Measurements from ENCODE around the gene DENND1A. TPM values are rescaled to one million over a fixed set of nuclear protein-coding genes. Genes with fewer than 3 reads are reported as not detected.
"Not testable (repeated sequence)": the region's sequence is repeated elsewhere in the genome, so short reads cannot be mapped to it uniquely, and the experiment has no call there.

DENND1A gene
- total and polyA plus RNA-seq, 2 donors, result 6.7 to 9.2 TPM

DNA sequence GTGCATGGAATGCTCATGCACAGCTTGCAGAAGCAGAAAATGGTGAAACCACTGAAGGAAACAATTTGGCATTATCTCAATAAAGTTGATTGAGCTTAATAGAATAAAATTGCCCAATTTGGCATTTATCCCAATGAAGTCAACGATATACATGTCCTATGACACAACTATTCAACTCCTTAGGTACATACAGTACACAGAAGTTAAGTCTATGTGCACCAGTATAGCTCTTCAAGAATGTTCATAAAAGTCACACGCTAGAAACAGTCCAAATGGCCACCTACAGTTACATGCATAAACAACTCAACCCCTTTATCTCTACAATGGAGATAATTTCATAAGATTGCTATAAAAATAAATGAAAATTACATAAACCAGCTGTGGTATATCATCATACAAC is 184.5 kb downstream of the DENND1A start:
- H3K4me1 ChIP-seq (ENCODE audit: control insufficient read depth in 2 of 2, insufficient read depth in 2 of 2, low read length in 2 of 2), result peaks cover 0 to 11% of the 10 kb centered on the region in 2 donors
- no peaks in the 10 kb centered on the region for H3K9me3 ChIP-seq (ENCODE audit: control insufficient read depth in 2 of 2, insufficient read depth in 1 of 2, low read length in 1 of 2)
- WGBS, result 97% methylated on average over 2 of the region's 2 CpGs
- H3K4me3 ChIP-seq (ENCODE audit: low read length in 2 of 2), result no peak overlapping the region
- no peaks in the 10 kb centered on the region for H3K36me3 ChIP-seq (ENCODE audit: control insufficient read depth in 2 of 2, insufficient read depth in 2 of 2, low read length in 1 of 2)
- no peak for DNase-seq (ENCODE audit: low read depth in 6 of 9, low spot score in 9 of 9)
- H3K27me3 ChIP-seq (ENCODE audit: control insufficient read depth in 2 of 2, insufficient read depth in 1 of 2, low read length in 1 of 2), result no peaks in the 10 kb centered on the region
- H3K27ac ChIP-seq (ENCODE audit: low read depth in 1 of 2, low read length in 1 of 2), result no peak overlapping the region

DNA sequence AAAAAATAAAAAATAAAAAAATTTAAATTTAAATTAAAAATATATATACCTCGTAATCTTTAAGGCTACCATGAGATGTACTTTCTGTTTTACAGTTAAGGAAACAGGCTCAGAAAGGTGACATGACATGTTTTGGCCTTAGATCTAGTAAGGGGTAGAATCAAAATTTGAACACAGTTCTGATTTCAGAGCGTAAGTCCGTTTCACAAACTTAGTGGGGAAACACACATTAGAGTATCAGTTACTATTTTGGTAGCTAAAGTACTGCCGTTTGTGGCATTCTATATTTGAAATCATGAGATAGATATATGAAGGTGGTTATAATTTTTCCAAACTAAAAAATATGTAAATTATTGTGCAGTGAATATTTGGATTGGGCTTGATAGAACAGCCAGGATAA is 186.2 kb downstream of the DENND1A start:
- Histone ChIP-seq H3K4me1 (ENCODE audit: control insufficient read depth in 2 of 2, insufficient read depth in 2 of 2, low read length in 2 of 2) (no peaks in the 10 kb centered on the region), H3K9me3 (ENCODE audit: control insufficient read depth in 2 of 2, insufficient read depth in 1 of 2, low read length in 1 of 2) (no peaks in the 10 kb centered on the region), H3K27ac (ENCODE audit: low read depth in 1 of 2, low read length in 1 of 2) (no peak overlapping the region), H3K36me3 (ENCODE audit: control insufficient read depth in 2 of 2, insufficient read depth in 2 of 2, low read length in 1 of 2) (no peaks in the 10 kb centered on the region), H3K27me3 (ENCODE audit: control insufficient read depth in 2 of 2, insufficient read depth in 1 of 2, low read length in 1 of 2) (no peaks in the 10 kb centered on the region), H3K4me3 (ENCODE audit: low read length in 2 of 2) (no peak overlapping the region)
- 96% methylated on average over 4 of the region's 4 CpGs for WGBS
- no peak for DNase-seq (ENCODE audit: low read depth in 6 of 9, low spot score in 9 of 9)

DNA sequence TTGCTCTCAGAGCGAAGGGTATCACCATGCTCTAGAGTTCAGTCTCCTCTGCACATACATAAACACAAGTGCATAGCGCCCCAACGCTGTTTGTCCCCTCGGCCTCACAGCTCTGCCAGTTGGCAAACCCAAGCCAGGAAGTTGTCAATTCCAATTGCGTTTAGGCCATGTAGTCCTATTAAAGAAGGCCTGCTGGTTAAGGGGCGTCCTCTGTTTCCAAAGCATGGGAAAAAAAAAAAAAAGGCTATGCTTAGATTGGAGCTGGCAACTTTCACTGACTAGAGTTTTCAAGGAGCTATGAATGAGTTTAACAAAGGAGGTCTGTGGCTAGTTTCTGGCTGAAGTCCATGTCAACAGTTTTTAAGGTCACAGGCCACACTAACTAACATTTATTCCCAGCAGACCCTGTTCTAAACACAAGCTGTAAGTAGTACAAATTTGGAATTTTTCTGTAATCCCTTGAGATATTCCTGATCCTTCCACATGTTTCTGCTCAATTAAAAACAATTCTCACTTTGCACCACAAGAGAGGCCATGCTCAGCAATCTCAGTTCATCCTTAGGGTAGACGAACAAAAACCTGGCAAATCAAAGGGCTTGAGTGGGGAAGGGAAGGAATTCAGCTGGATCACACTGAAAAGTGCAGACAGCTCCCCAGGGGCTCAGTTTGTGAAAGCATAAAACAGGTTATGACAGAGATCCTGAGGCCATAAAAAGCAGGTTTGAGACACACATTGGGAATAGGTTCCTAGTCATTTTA is 187.7 kb downstream of the DENND1A start:
- no peak overlapping the region for H3K4me3 ChIP-seq (ENCODE audit: low read length in 2 of 2)
- no peaks in the 10 kb centered on the region for H3K9me3 ChIP-seq (ENCODE audit: control insufficient read depth in 2 of 2, insufficient read depth in 1 of 2, low read length in 1 of 2)
- DNase-seq (ENCODE audit: low read depth in 6 of 9, low spot score in 9 of 9), result no peak
- 96% methylated on average over 7 of the region's 7 CpGs for WGBS
- H3K36me3 ChIP-seq (ENCODE audit: control insufficient read depth in 2 of 2, insufficient read depth in 2 of 2, low read length in 1 of 2), result no peaks in the 10 kb centered on the region
- no peaks in the 10 kb centered on the region for H3K27me3 ChIP-seq (ENCODE audit: control insufficient read depth in 2 of 2, insufficient read depth in 1 of 2, low read length in 1 of 2)
- no peaks in the 10 kb centered on the region for H3K4me1 ChIP-seq (ENCODE audit: control insufficient read depth in 2 of 2, insufficient read depth in 2 of 2, low read length in 2 of 2)
- H3K27ac ChIP-seq (ENCODE audit: low read depth in 1 of 2, low read length in 1 of 2), result no peak overlapping the region

GRCh38 chr9:123741214-123741613 is 188.7 kb downstream of the DENND1A start:
- H3K27me3 ChIP-seq (ENCODE audit: control insufficient read depth in 2 of 2, insufficient read depth in 1 of 2, low read length in 1 of 2), result no peaks in the 10 kb centered on the region
- no peak for DNase-seq (ENCODE audit: low read depth in 6 of 9, low spot score in 9 of 9)
- H3K4me3 ChIP-seq (ENCODE audit: low read length in 2 of 2), result no peak overlapping the region
- H3K4me1 ChIP-seq (ENCODE audit: control insufficient read depth in 2 of 2, insufficient read depth in 2 of 2, low read length in 2 of 2), result no peaks in the 10 kb centered on the region
- 64% methylated on average over 3 of the region's 3 CpGs for WGBS
- no peaks in the 10 kb centered on the region for H3K36me3 ChIP-seq (ENCODE audit: control insufficient read depth in 2 of 2, insufficient read depth in 2 of 2, low read length in 1 of 2)
- H3K27ac ChIP-seq (ENCODE audit: low read depth in 1 of 2, low read length in 1 of 2), result no peak overlapping the region
- no peaks in the 10 kb centered on the region for H3K9me3 ChIP-seq (ENCODE audit: control insufficient read depth in 2 of 2, insufficient read depth in 1 of 2, low read length in 1 of 2)

DNA sequence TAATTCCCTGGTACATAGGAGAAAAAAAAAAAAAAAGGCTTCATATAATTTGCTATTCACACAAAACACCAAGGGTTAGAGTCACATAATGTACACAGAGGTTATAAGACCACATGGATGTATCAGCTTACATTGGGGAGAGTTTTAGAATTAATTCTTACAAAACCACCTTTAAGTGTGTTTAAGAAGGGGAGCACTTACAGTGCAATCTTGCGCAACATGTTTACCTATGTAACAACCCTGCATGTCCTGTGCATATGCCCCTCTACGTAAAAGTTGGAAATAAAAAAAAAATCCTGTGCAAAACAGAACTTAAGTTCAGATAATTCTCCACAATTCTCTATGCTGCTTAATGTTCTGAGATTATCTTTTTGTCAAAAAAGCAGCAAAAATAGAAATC is 190.0 kb downstream of the DENND1A start:
- 96% methylated on average over 2 of the region's 2 CpGs for WGBS
- no peak overlapping the region for H3K4me3 ChIP-seq (ENCODE audit: low read length in 2 of 2)
- DNase-seq (ENCODE audit: low read depth in 6 of 9, low spot score in 9 of 9), result no peak
- no peak overlapping the region for H3K27ac ChIP-seq (ENCODE audit: low read depth in 1 of 2, low read length in 1 of 2)
- no peaks in the 10 kb centered on the region for H3K36me3 ChIP-seq (ENCODE audit: control insufficient read depth in 2 of 2, insufficient read depth in 2 of 2, low read length in 1 of 2)
- no peaks in the 10 kb centered on the region for H3K9me3 ChIP-seq (ENCODE audit: control insufficient read depth in 2 of 2, insufficient read depth in 1 of 2, low read length in 1 of 2)
- no peaks in the 10 kb centered on the region for H3K27me3 ChIP-seq (ENCODE audit: control insufficient read depth in 2 of 2, insufficient read depth in 1 of 2, low read length in 1 of 2)
- no peaks in the 10 kb centered on the region for H3K4me1 ChIP-seq (ENCODE audit: control insufficient read depth in 2 of 2, insufficient read depth in 2 of 2, low read length in 2 of 2)

- Histone ChIP-seq H3K4me3 (ENCODE audit: low read length in 2 of 2) (no peak overlapping the region), H3K36me3 (ENCODE audit: control insufficient read depth in 2 of 2, insufficient read depth in 2 of 2, low read length in 1 of 2) (no peaks in the 10 kb centered on the region), H3K9me3 (ENCODE audit: control insufficient read depth in 2 of 2, insufficient read depth in 1 of 2, low read length in 1 of 2) (no peaks in the 10 kb centered on the region), H3K27ac (ENCODE audit: low read depth in 1 of 2, low read length in 1 of 2) (no peak overlapping the region), H3K4me1 (ENCODE audit: control insufficient read depth in 2 of 2, insufficient read depth in 2 of 2, low read length in 2 of 2) (no peaks in the 10 kb centered on the region), H3K27me3 (ENCODE audit: control insufficient read depth in 2 of 2, insufficient read depth in 1 of 2, low read length in 1 of 2) (no peaks in the 10 kb centered on the region)
- no peak for DNase-seq (ENCODE audit: low read depth in 6 of 9, low spot score in 9 of 9)
- WGBS, result 84% methylated on average over 1 of the region's 1 CpG
Measured at GRCh38 chr9:123739387-123739786, 190.5 kb downstream of the DENND1A start.

DNA sequence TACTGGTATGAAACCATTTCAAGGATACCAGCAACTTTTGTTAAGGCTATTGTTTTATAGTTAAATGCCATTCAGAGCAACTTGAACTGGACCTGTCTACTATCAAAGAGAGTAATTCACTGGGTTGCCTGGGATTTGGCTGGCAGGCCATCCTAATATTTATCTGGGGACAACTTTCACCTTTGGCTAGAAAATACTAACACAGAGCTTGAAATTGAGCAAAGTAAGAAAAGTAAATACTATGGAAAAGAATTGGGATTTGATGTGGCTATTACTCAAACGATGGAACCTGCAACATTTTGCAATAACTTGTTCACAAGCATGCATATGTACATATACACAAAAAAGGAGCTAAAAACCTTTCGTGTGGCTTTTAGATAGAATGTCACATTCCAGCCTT is 191.3 kb downstream of the DENND1A start:
- Histone ChIP-seq H3K36me3 (ENCODE audit: control insufficient read depth in 2 of 2, insufficient read depth in 2 of 2, low read length in 1 of 2) (no peaks in the 10 kb centered on the region), H3K27ac (ENCODE audit: low read depth in 1 of 2, low read length in 1 of 2) (no peak overlapping the region), H3K4me3 (ENCODE audit: low read length in 2 of 2) (no peak overlapping the region), H3K4me1 (ENCODE audit: control insufficient read depth in 2 of 2, insufficient read depth in 2 of 2, low read length in 2 of 2) (no peaks in the 10 kb centered on the region), H3K9me3 (ENCODE audit: control insufficient read depth in 2 of 2, insufficient read depth in 1 of 2, low read length in 1 of 2) (no peaks in the 10 kb centered on the region), H3K27me3 (ENCODE audit: control insufficient read depth in 2 of 2, insufficient read depth in 1 of 2, low read length in 1 of 2) (no peaks in the 10 kb centered on the region)
- 98% methylated on average over 2 of the region's 2 CpGs for WGBS
- no peak for DNase-seq (ENCODE audit: low read depth in 6 of 9, low spot score in 9 of 9)

GRCh38 chr9:123735376-123735775 is 194.6 kb downstream of the DENND1A start:
- DNase-seq (ENCODE audit: low read depth in 6 of 9, low spot score in 9 of 9), result no peak
- Histone ChIP-seq H3K27ac (ENCODE audit: low read depth in 1 of 2, low read length in 1 of 2) (no peak overlapping the region), H3K9me3 (ENCODE audit: control insufficient read depth in 2 of 2, insufficient read depth in 1 of 2, low read length in 1 of 2) (no peaks in the 10 kb centered on the region), H3K4me1 (ENCODE audit: control insufficient read depth in 2 of 2, insufficient read depth in 2 of 2, low read length in 2 of 2) (no peaks in the 10 kb centered on the region), H3K4me3 (ENCODE audit: low read length in 2 of 2) (no peak overlapping the region), H3K27me3 (ENCODE audit: control insufficient read depth in 2 of 2, insufficient read depth in 1 of 2, low read length in 1 of 2) (no peaks in the 10 kb centered on the region), H3K36me3 (ENCODE audit: control insufficient read depth in 2 of 2, insufficient read depth in 2 of 2, low read length in 1 of 2) (no peaks in the 10 kb centered on the region)
- 97% methylated on average over 4 of the region's 4 CpGs for WGBS

GRCh38 chr9:123728571-123728970 is 201.4 kb downstream of the DENND1A start:
- WGBS, result 97% methylated on average over 5 of the region's 5 CpGs

More at GRCh38 chr9:123728571-123728970, 201.4 kb downstream of the DENND1A start:
- not testable (repeated sequence) for H3K9me3 ChIP-seq (ENCODE audit: control insufficient read depth in 2 of 2, insufficient read depth in 1 of 2, low read length in 1 of 2); H3K27ac ChIP-seq (ENCODE audit: low read depth in 1 of 2, low read length in 1 of 2); H3K27me3 ChIP-seq (ENCODE audit: control insufficient read depth in 2 of 2, insufficient read depth in 1 of 2, low read length in 1 of 2); H3K4me3 ChIP-seq (ENCODE audit: low read length in 2 of 2); DNase-seq (ENCODE audit: low read depth in 6 of 9, low spot score in 9 of 9); H3K4me1 ChIP-seq (ENCODE audit: control insufficient read depth in 2 of 2, insufficient read depth in 2 of 2, low read length in 2 of 2); H3K36me3 ChIP-seq (ENCODE audit: control insufficient read depth in 2 of 2, insufficient read depth in 2 of 2, low read length in 1 of 2)
